CD4-positive, CD25-positive, alpha-beta regulatory T cell (primary cell): Measurements from ENCODE around the gene DNAH12. TPM values are rescaled to one million over a fixed set of nuclear protein-coding genes. Genes with fewer than 3 reads are reported as not detected.
"Not testable (repeated sequence)": the region's sequence is repeated elsewhere in the genome, so short reads cannot be mapped to it uniquely, and the experiment has no call there.

Experiments used
- ATAC-seq, 2 donors: fragments of 150-1000 bp; cut with Tn5 transposase; one replicate each; pipeline ENCODE4 v1.10.0; 2021; ENCODE audit warnings: low read depth in 2 of 2, moderate number of reproducible peaks in 2 of 2, moderate library complexity in 1 of 2
- DNase-seq, 3 donors: peaks; one replicate each; pipeline versions ENCODE4 v3.0.0 to v3.0.0-alpha.2; 2012 to 2022; ENCODE audit warnings: mixed read lengths in 1 of 3
- H3K27ac ChIP-seq: one replicate; pipeline ENCODE4 v1.7.0; 2013; ENCODE audit warnings: mild to moderate bottlenecking, low read length; ENCODE audit not compliant: insufficient read depth, poor library complexity, severe bottlenecking
- H3K27me3 ChIP-seq: one replicate; pipeline ENCODE4 v1.7.0; 2013; ENCODE audit warnings: low read length; ENCODE audit not compliant: control insufficient read depth, insufficient read depth
- H3K36me3 ChIP-seq: one replicate; pipeline ENCODE4 v1.7.0; 2013; ENCODE audit warnings: mild to moderate bottlenecking, low read length, moderate library complexity; ENCODE audit not compliant: control insufficient read depth, insufficient read depth
- H3K4me1 ChIP-seq: 2 replicates; pipeline ENCODE4 v1.7.0; 2013; ENCODE audit warnings: mild to moderate bottlenecking, low read length; ENCODE audit not compliant: insufficient read depth, control insufficient read depth, poor library complexity, severe bottlenecking
- H3K4me3 ChIP-seq: one replicate; pipeline ENCODE4 v1.7.0; 2013; ENCODE audit warnings: low read depth, mild to moderate bottlenecking, low read length, moderate library complexity
- H3K9me3 ChIP-seq, 2 experiments: 1 replicate in 1 of 2; 2 replicates in 1 of 2; pipeline ENCODE4 v1.7.0; 2013; ENCODE audit warnings: low read length in 2 of 2, mild to moderate bottlenecking in 1 of 2, moderate library complexity in 1 of 2; ENCODE audit not compliant: control insufficient read depth in 2 of 2
- H3K27ac Mint-ChIP-seq, 3 donors: one replicate each; pipeline ENCODE4 v1.8.0; 2020 to 2022; ENCODE audit warnings: mild to moderate bottlenecking in 3 of 3, mixed read lengths in 3 of 3, moderate library complexity in 2 of 3
- H3K27me3 Mint-ChIP-seq: one replicate; pipeline ENCODE4 v1.8.0; 2022; ENCODE audit warnings: mild to moderate bottlenecking, mixed read lengths
- H3K36me3 Mint-ChIP-seq: one replicate; pipeline ENCODE4 v1.8.0; 2020; ENCODE audit warnings: mixed read lengths
- H3K4me1 Mint-ChIP-seq, 4 donors: one replicate each; pipeline ENCODE4 v1.8.0; 2020 to 2022; ENCODE audit warnings: mixed read lengths in 4 of 4, mild to moderate bottlenecking in 1 of 4
- H3K4me3 Mint-ChIP-seq, 4 donors: one replicate each; pipeline ENCODE4 v1.8.0; 2020 to 2022; ENCODE audit warnings: mild to moderate bottlenecking in 4 of 4, mixed read lengths in 4 of 4, moderate library complexity in 3 of 4
- H3K9me3 Mint-ChIP-seq, 7 donors: one replicate each; pipeline ENCODE4 v1.8.0; 2020 to 2022; ENCODE audit warnings: mixed read lengths in 7 of 7, mild to moderate bottlenecking in 3 of 7, moderate library complexity in 2 of 7
- polyA plus RNA-seq, 4 donors: library from polyadenylated mRNA; unstranded; fragments of 300-500 nt; fragmentation: Illumina TruSeq; gene quantifications; one replicate each; pipeline ENCODE4 v1.2.3, GENCODE V29; 2021
- total RNA-seq: library from RNA; stranded (reverse); gene quantifications from one replicate; pipeline ENCODE4 v1.2.3, GENCODE V29; 2022

The DNAH12 gene
- total and polyA plus RNA-seq, 5 donors from 2014 or later: 0.22 TPM; not detected in 4

DNA sequence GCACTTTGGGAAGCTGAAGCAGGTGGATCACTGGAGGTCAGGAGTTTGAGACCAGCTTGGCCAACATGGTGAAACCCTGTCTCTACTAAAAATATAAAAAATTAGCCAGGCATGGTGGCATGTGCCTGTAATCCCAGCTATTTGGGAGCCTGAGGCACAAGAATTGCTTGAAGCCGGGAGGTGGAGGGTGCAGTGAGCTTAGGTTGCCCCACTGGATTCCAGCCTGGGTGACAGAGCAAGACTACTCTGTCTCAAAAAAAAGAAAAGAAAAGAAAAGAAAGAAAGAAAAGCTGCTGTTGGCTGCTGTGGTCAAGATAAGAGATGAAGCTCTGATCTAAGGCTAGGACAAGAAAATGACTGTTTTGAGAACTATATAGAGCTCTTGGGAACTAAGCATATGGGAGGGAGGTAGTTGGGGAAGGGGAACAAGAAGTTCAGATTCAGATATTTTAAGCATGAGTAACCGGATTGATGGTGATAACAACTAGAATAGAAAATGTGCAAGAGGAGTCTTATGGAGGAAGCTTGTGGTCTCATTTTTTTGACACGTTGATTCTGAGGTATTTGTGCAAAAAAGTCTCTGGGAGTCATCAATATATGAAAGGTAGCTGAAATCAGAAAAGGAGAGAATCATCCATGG is 25.7 kb downstream of the DNAH12 start:
- Histone ChIP-seq H3K4me1 (no peaks in the 10 kb centered on the region), H3K4me3 (no peak overlapping the region), H3K27ac (no peak overlapping the region), H3K36me3 (no peaks in the 10 kb centered on the region), H3K9me3 (no peaks in the 10 kb centered on the region), H3K27me3 (no peaks in the 10 kb centered on the region)
- peaks cover 18% of the 10 kb centered on the region for H3K27me3 Mint-ChIP-seq
- H3K4me3 Mint-ChIP-seq: no peak overlapping the region
- no peak overlapping the region for H3K27ac Mint-ChIP-seq
- ATAC-seq: no peak
- H3K36me3 Mint-ChIP-seq: no peaks in the 10 kb centered on the region
- H3K9me3 Mint-ChIP-seq: peaks cover 0 to 1% (median 0%) of the 10 kb centered on the region in 7 donors
- DNase-seq: no peak
- H3K4me1 Mint-ChIP-seq: peaks cover 0 to 6% (median 2%) of the 10 kb centered on the region in 4 donors

DNA sequence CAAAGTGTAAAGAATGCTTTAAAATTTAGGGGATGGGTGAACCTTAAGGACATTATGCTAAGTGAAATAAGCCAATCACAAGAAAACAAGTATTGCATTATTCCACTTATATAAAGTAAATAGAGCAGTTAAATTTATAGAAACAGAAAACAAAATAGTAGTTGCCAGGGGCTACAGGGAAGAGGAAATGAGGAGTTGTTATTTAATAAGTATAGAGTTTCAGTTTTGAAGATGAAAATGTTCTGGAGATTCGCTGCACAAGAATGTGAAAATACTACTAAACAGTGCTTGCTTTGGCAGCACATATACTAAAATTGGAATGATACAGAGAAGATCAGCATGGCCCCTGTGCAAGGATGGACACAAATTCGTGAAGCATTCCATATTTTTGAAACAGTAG is 32.0 kb downstream of the DNAH12 start:
- peaks cover 6% of the 10 kb centered on the region for H3K27me3 ChIP-seq
- H3K4me1 ChIP-seq: no peaks in the 10 kb centered on the region
- Mint-ChIP-seq H3K4me3 (no peak overlapping the region), H3K4me1 (peaks cover 0 to 6% (median 2%) of the 10 kb centered on the region in 4 donors), H3K36me3 (no peaks in the 10 kb centered on the region), H3K27me3 (peaks cover 48% of the 10 kb centered on the region), H3K27ac (no peak overlapping the region), H3K9me3 (no peaks in the 10 kb centered on the region)
- H3K27ac ChIP-seq: no peak overlapping the region
- H3K36me3 ChIP-seq: no peaks in the 10 kb centered on the region
- DNase-seq: no peak
- no peak overlapping the region for H3K4me3 ChIP-seq
- ATAC-seq: no peak
- no peaks in the 10 kb centered on the region for H3K9me3 ChIP-seq

DNA sequence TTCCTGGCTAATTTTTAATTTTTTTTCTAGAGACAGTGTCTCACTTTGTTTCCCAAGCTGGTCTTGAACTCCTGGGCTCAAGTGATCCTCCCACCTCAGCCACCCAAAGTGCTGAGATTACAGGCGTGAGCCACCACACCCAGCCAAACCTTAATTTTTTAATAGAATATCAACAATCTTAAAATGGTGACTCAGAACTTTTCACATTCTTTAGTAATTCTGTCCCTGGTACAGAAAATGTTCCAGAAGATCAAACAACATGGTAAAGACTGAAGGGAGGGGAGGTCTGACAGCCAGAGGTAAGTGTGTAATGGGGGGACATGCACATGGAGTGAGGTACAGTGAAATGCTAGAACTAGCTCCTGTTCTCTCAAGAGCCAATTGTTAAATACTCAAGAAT is 38.2 kb downstream of the DNAH12 start:
- no peaks in the 10 kb centered on the region for H3K9me3 Mint-ChIP-seq

DNA sequence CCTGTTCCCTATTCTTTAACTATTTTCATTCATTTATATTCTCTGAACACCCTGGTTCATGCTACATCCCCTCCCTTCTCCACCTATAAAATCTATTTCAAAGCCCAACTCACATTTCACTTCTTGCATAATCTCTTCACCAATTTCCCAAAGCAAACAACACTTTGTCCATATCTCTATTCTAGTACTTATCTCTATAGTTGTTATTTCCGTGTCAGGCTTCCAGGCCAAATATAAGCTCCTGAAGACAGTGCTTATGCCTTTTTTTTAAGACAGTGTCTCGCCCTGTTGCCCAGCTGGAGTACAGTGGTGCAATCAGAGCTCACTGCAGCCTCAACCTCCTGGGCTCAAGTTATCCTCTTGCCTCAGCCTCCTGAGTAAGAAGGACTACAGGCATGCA is 43.6 kb downstream of the DNAH12 start:
- Histone ChIP-seq H3K27me3 (peaks cover 2% of the 10 kb centered on the region), H3K27ac (no peak overlapping the region), H3K9me3 (no peaks in the 10 kb centered on the region), H3K36me3 (no peaks in the 10 kb centered on the region), H3K4me3 (no peak overlapping the region), H3K4me1 (no peaks in the 10 kb centered on the region)
- Mint-ChIP-seq H3K4me3 (no peak overlapping the region), H3K27ac (no peak overlapping the region), H3K4me1 (no peaks in the 10 kb centered on the region), H3K9me3 (peaks cover 0 to 1% (median 0%) of the 10 kb centered on the region in 7 donors), H3K27me3 (peaks cover 15% of the 10 kb centered on the region), H3K36me3 (no peaks in the 10 kb centered on the region)
- DNase-seq: no peak
- no peak for ATAC-seq

More for the DNA sequence above, 38.2 kb downstream of the DNAH12 start:
- H3K9me3 ChIP-seq: no peaks in the 10 kb centered on the region
- H3K4me1 ChIP-seq: no peaks in the 10 kb centered on the region
- no peak overlapping the region for H3K4me3 ChIP-seq
- H3K27ac Mint-ChIP-seq: no peak overlapping the region
- no peaks in the 10 kb centered on the region for H3K36me3 ChIP-seq
- no peak overlapping the region for H3K27ac ChIP-seq
- ATAC-seq: no peak
- H3K4me1 Mint-ChIP-seq: no peaks in the 10 kb centered on the region
- peaks cover 27% of the 10 kb centered on the region for H3K27me3 Mint-ChIP-seq
- no peak overlapping the region for H3K4me3 Mint-ChIP-seq
- no peaks in the 10 kb centered on the region for H3K36me3 Mint-ChIP-seq
- no peak for DNase-seq
- H3K27me3 ChIP-seq: peaks cover 6% of the 10 kb centered on the region

DNA sequence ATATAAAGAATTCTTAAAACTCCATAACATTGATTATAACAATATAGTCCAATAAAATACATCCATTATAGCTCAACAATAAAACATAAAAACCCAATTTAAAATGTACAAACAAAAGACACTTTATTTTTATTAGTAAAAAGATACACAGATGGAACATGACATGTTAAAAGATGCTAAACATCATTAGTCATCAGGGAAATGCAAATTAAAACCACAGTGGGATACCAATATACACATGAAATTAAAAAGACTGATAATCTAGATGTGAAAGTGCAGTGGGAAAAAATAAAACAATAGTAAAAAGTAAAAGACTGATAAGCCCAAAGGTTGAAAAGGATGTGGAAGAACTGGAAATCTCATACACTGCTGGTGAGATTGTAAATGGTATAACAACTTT is 46.2 kb downstream of the DNAH12 start:
- no peak overlapping the region for H3K27ac Mint-ChIP-seq
- peaks cover 0 to 1% (median 0%) of the 10 kb centered on the region in 7 donors for H3K9me3 Mint-ChIP-seq
- no peaks in the 10 kb centered on the region for H3K36me3 ChIP-seq

DNA sequence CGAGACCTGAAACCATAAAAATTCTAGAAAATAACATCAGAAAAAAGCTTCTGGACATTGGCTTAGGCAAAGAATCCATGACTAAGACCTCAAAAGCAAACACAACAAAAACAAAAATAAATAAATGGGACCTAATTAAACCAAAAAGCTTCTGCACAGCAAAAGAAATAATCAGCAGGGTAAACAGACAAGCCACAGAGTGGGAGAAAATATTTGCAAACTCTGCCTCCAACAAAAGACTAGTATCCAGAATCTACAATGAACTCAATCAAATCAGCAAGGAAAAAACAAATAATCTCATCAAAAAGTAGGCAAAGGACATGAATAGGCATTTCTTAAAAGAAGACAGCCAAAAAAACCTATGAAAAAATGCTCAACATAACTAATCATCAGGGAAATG is 59.6 kb downstream of the DNAH12 start:
- Mint-ChIP-seq H3K27ac (no peak overlapping the region), H3K4me3 (no peak overlapping the region), H3K36me3 (no peaks in the 10 kb centered on the region), H3K4me1 (no peaks in the 10 kb centered on the region), H3K27me3 (peaks cover 20% of the 10 kb centered on the region), H3K9me3 (peaks cover 0 to 4% (median 2%) of the 10 kb centered on the region in 7 donors)
- Histone ChIP-seq H3K4me3 (no peak overlapping the region), H3K9me3 (no peaks in the 10 kb centered on the region), H3K27ac (no peak overlapping the region), H3K4me1 (no peaks in the 10 kb centered on the region), H3K36me3 (no peaks in the 10 kb centered on the region), H3K27me3 (peaks cover 1% of the 10 kb centered on the region)
- ATAC-seq (no peak), DNase-seq (no peak)

More for the DNA sequence above, 46.2 kb downstream of the DNAH12 start:
- no peaks in the 10 kb centered on the region for H3K36me3 Mint-ChIP-seq
- no peak for DNase-seq
- no peaks in the 10 kb centered on the region for H3K4me1 Mint-ChIP-seq
- Histone ChIP-seq H3K4me1 (no peaks in the 10 kb centered on the region), H3K27me3 (peaks cover 2% of the 10 kb centered on the region), H3K27ac (no peak overlapping the region), H3K9me3 (no peaks in the 10 kb centered on the region), H3K4me3 (no peak overlapping the region)
- H3K27me3 Mint-ChIP-seq: peaks cover 9% of the 10 kb centered on the region
- no peak for ATAC-seq
- H3K4me3 Mint-ChIP-seq: no peak overlapping the region

DNA sequence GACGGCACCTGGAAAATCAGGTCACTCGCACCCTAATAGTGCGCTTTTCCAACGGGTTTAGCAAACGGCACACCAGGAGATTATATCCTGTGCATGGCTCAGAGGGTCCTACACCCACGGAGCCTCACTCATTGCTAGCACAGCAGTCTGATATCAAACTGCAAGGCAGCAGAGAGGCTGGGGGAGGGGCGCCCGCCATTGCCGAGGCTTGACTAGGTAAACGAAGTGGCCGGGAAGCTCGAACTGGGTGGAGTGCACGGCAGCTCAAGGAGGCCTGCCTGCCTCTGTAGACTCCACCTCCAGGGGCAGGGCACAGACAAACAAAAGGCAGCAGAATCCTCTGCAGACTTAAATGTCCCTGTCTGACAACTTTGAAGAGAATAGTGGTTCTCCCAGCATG is 67.0 kb downstream of the DNAH12 start:
- H3K9me3 Mint-ChIP-seq: peaks cover 0 to 15% (median 2%) of the 10 kb centered on the region in 7 donors
- H3K4me3 ChIP-seq, H3K4me3 Mint-ChIP-seq, H3K27me3 Mint-ChIP-seq, H3K4me1 ChIP-seq, H3K27ac Mint-ChIP-seq, ATAC-seq, H3K36me3 ChIP-seq, H3K27ac ChIP-seq, H3K36me3 Mint-ChIP-seq, H3K27me3 ChIP-seq, DNase-seq, H3K4me1 Mint-ChIP-seq, H3K9me3 ChIP-seq: not testable (repeated sequence)

DNA sequence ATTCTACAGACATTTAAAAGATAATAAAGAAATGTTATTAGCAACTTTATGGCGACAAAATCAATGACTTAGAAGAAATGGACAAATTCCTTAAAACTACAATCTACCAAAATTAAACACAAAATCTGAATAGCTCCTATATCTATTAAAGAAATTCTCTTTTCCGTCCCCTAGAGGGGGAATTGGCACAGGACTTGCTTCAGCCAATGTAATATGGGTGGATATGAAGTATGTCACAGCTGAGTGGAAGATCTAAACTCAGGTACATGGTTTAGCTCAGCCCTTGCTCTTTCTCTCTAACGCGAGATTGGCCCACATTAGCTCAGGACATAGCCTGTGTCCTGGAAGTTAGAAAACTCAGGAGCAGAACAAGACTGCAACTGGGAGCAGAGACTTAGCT is 79.3 kb downstream of the DNAH12 start:
- H3K27me3 Mint-ChIP-seq: peaks cover 24% of the 10 kb centered on the region
- Histone ChIP-seq H3K36me3 (no peaks in the 10 kb centered on the region), H3K27ac (no peak overlapping the region), H3K4me1 (no peaks in the 10 kb centered on the region), H3K4me3 (no peak overlapping the region), H3K9me3 (no peaks in the 10 kb centered on the region), H3K27me3 (peaks cover 3% of the 10 kb centered on the region)
- no peak for DNase-seq
- ATAC-seq: no peak
- no peak overlapping the region for H3K27ac Mint-ChIP-seq
- peaks cover 0 to 2% (median 0%) of the 10 kb centered on the region in 4 donors for H3K4me1 Mint-ChIP-seq
- no peak overlapping the region for H3K4me3 Mint-ChIP-seq
- H3K36me3 Mint-ChIP-seq: no peaks in the 10 kb centered on the region
- no peaks in the 10 kb centered on the region for H3K9me3 Mint-ChIP-seq
